ENCODE measurements around the gene UXS1. TPM values are rescaled to one million over a fixed set of nuclear protein-coding genes. Genes with fewer than 3 reads are reported as not detected.

Gene UXS1
- total and polyA plus RNA-seq, 2 donors (not counting 1 experiment from before 2014, with no cell fraction given), result 20.3 to 44.8 TPM

- 100% methylated on average over 4 of the region's 9 CpGs for WGBS (ENCODE audit: insufficient coverage)
- Histone ChIP-seq H3K9ac (ENCODE audit: low read length) (no peak overlapping the region), H3K4me1 (ENCODE audit: control insufficient read depth in 2 of 2, insufficient read depth in 2 of 2, low read length in 2 of 2) (peaks cover 6 to 7% of the 10 kb centered on the region in 2 donors), H3K9me3 (ENCODE audit: control extremely low read depth in 1 of 3, control insufficient read depth in 2 of 3, insufficient read depth in 1 of 3, low read length in 2 of 3) (no peaks in the 10 kb centered on the region), H3K4me2 (replicated peaks; ENCODE audit: low read depth, low read length, poor library complexity, severe bottlenecking) (no peak overlapping the region), H3K4me3 (ENCODE audit: control extremely low read depth in 1 of 5, extremely low read depth in 1 of 5, insufficient read depth in 1 of 5, low read depth in 2 of 5, low read length in 4 of 5) (no peak overlapping the region), H3K27ac (ENCODE audit: low read length in 2 of 2) (no peak overlapping the region), H2AFZ (ENCODE audit: insufficient read depth, low read depth, low read length, poor library complexity, severe bottlenecking) (no peak overlapping the region), H3K79me2 (ENCODE audit: control insufficient read depth, insufficient read depth, low read length) (no peaks in the 10 kb centered on the region), H4K20me1 (ENCODE audit: control insufficient read depth, insufficient read depth, low read length, poor library complexity, severe bottlenecking) (no peaks in the 10 kb centered on the region), H3K36me3 (replicated peaks in 1 of 2; ENCODE audit: control extremely low read depth in 1 of 2, control insufficient read depth in 1 of 2, extremely low read depth in 1 of 2, insufficient read depth in 2 of 2, low read length in 1 of 2) (peaks cover 3 to 40% of the 10 kb centered on the region in 2 experiments), H3K27me3 (replicated peaks in 1 of 4; ENCODE audit: control extremely low read depth in 1 of 4, control insufficient read depth in 3 of 4, insufficient read depth in 4 of 4, low read length in 3 of 4) (no peaks in the 10 kb centered on the region)
- ChIA-PET POLR2A (no interaction called here), CTCF (interaction anchor here (1.6 to 2.5 kb wide), 2 partner anchors 13 kb away, joined by 4 to 10 read pairs; no protein-coding TSS in a partner anchor)
- Mint-ChIP-seq H3K4me3 (no peak overlapping the region), H3K4me1 (peaks cover 11% of the 10 kb centered on the region), H3K27ac (no peak overlapping the region), H3K27me3 (no peaks in the 10 kb centered on the region), H3K9me3 (ENCODE audit: insufficient read depth) (no peaks in the 10 kb centered on the region)
- ATAC-seq (ENCODE audit: low read depth) (no peak), DNase-seq (no peak)
- TF ChIP-seq EZH2 (IDR thresholded peaks at IDR 0.05; ENCODE audit: borderline replicate concordance, insufficient read depth, low read depth, low read length, poor library complexity, severe bottlenecking), result no peak
- no peak for TF ChIP-seq CTCF (IDR thresholded peaks at IDR 0.05)
- intact Hi-C loops (cut with micrococcal nuclease), result no loop called here
Measured at GRCh38 chr2:106117882-106118684, 76.0 kb downstream of the UXS1 start.

GRCh38 chr2:106117347-106117746 is 76.8 kb downstream of the UXS1 start:
- Histone ChIP-seq H3K4me1 (ENCODE audit: control insufficient read depth in 2 of 2, insufficient read depth in 2 of 2, low read length in 2 of 2) (peaks cover 6 to 7% of the 10 kb centered on the region in 2 donors), H3K9ac (ENCODE audit: low read length) (no peak overlapping the region), H3K27ac (ENCODE audit: low read length in 2 of 2) (no peak overlapping the region), H3K4me3 (ENCODE audit: control extremely low read depth in 1 of 5, extremely low read depth in 1 of 5, insufficient read depth in 1 of 5, low read depth in 2 of 5, low read length in 4 of 5) (no peak overlapping the region), H4K20me1 (ENCODE audit: control insufficient read depth, insufficient read depth, low read length, poor library complexity, severe bottlenecking) (no peaks in the 10 kb centered on the region), H3K27me3 (replicated peaks in 1 of 4; ENCODE audit: control extremely low read depth in 1 of 4, control insufficient read depth in 3 of 4, insufficient read depth in 4 of 4, low read length in 3 of 4) (no peaks in the 10 kb centered on the region), H3K79me2 (ENCODE audit: control insufficient read depth, insufficient read depth, low read length) (no peaks in the 10 kb centered on the region), H2AFZ (ENCODE audit: insufficient read depth, low read depth, low read length, poor library complexity, severe bottlenecking) (no peak overlapping the region), H3K36me3 (replicated peaks in 1 of 2; ENCODE audit: control extremely low read depth in 1 of 2, control insufficient read depth in 1 of 2, extremely low read depth in 1 of 2, insufficient read depth in 2 of 2, low read length in 1 of 2) (peaks cover 3 to 37% of the 10 kb centered on the region in 2 experiments), H3K4me2 (replicated peaks; ENCODE audit: low read depth, low read length, poor library complexity, severe bottlenecking) (no peak overlapping the region), H3K9me3 (ENCODE audit: control extremely low read depth in 1 of 3, control insufficient read depth in 2 of 3, insufficient read depth in 1 of 3, low read length in 2 of 3) (no peaks in the 10 kb centered on the region)
- DNase-seq (no peak), ATAC-seq (ENCODE audit: low read depth) (no peak)
- H3K4me3 Mint-ChIP-seq, result no peak overlapping the region
- no peaks in the 10 kb centered on the region for H3K9me3 Mint-ChIP-seq (ENCODE audit: insufficient read depth)
- 97% methylated on average over 5 of the region's 5 CpGs for WGBS (ENCODE audit: insufficient coverage)
- no peak for TF ChIP-seq CTCF (IDR thresholded peaks at IDR 0.05)
- TF ChIP-seq EZH2 (IDR thresholded peaks at IDR 0.05; ENCODE audit: borderline replicate concordance, insufficient read depth, low read depth, low read length, poor library complexity, severe bottlenecking), result no peak
- peaks cover 11% of the 10 kb centered on the region for H3K4me1 Mint-ChIP-seq
- POLR2A ChIA-PET, result no interaction called here
- intact Hi-C loops (cut with micrococcal nuclease), result no loop called here
- no peak overlapping the region for H3K27ac Mint-ChIP-seq
- no peaks in the 10 kb centered on the region for H3K27me3 Mint-ChIP-seq
- CTCF ChIA-PET, result interaction anchor here (1.6 kb wide), 1 partner anchor 12 kb away, joined by 4 read pairs; no protein-coding TSS in a partner anchor
